VCaP (cell line): ENCODE data around the gene CACNA1I.

Experiments used
- H3K27ac ChIP-seq: fragments of 450-650 bp; 2 replicates; pipeline ENCODE4 v1.5.1; 2017
- TF ChIP-seq, protein P1 (sequence below): fragments of 450-650 bp; conservative IDR thresholded peaks from 2 replicates; pipeline ENCODE4 v1.5.1; 2017; ENCODE audit warnings: mild to moderate bottlenecking, moderate library complexity

CACNA1I gene

GRCh38 chr22:39629851-39630250 lies 59.3 kb downstream of the CACNA1I start:
- no peak overlapping the region for H3K27ac ChIP-seq
- TF ChIP-seq, protein P1, sequence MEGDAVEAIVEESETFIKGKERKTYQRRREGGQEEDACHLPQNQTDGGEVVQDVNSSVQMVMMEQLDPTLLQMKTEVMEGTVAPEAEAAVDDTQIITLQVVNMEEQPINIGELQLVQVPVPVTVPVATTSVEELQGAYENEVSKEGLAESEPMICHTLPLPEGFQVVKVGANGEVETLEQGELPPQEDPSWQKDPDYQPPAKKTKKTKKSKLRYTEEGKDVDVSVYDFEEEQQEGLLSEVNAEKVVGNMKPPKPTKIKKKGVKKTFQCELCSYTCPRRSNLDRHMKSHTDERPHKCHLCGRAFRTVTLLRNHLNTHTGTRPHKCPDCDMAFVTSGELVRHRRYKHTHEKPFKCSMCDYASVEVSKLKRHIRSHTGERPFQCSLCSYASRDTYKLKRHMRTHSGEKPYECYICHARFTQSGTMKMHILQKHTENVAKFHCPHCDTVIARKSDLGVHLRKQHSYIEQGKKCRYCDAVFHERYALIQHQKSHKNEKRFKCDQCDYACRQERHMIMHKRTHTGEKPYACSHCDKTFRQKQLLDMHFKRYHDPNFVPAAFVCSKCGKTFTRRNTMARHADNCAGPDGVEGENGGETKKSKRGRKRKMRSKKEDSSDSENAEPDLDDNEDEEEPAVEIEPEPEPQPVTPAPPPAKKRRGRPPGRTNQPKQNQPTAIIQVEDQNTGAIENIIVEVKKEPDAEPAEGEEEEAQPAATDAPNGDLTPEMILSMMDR = no peak

DNA sequence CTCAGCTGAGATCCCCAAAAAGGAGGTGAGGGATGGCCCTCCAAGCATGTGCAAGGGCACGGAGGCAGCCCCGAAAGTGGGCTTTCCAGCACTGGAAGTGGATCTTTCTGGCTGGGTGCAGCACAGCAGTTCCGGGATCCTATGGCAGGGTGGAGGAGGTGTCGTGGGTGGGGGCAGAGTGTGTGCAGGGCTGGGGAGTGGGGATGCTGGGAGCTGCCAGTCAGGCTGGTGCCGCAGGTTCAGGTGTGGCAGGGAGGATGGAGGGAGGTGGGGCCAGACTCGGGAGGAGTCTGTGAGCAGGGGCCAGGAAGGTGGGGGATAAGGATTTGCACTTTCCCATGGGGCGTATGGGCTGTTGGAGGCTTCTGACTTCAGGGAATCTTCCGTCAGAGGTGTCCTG lies 60.2 kb downstream of the CACNA1I start:
- TF ChIP-seq, protein P1 = no peak

DNA sequence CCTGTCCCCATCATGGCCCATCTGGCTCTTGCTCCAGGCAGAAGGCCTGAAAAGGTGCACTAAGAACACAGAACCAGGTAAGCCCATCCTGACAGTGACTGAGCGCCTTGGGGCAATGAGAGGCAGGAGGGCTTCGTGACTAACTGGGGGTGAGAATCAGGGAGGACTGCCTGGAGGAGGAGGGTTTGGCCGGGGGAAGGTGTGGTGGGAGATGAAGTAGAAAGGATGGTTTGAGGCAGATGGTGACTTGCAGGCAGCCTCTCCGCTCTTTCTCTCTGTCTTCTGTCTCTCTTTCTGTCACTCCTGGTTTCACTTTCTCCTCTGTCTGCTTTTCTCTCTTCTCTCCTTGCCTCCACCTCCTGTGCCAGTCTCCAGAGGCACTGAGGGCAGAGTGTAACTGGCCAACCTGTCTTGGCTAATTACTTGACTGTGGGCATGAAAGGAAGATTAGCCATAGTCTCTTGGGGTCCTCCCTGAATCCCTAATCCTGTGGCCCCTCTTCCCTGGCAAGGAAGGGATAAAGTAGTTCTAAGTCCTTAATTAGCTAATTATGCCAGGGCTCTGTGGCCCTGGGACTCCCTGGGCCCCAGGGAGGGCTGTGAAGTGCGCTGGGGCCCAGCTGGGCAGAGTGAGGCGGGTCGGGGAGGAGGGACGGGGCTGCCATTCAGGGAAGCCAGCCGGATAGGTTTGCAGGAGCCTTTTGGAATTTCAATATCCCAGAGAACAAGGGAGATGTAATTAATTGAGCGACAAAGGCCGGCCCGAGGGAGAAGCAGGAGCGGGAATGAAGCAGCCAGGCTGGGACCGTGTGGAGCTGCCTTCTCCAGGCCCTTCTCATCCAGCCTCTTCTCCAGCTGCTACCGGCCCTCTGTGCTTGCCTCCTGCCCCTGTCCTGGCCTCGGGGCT lies 61.1 kb downstream of the CACNA1I start:
- TF ChIP-seq, protein P1 = no peak
- H3K27ac ChIP-seq = no peak overlapping the region

More for the DNA sequence above, 60.2 kb downstream of the CACNA1I start:
- no peak overlapping the region for H3K27ac ChIP-seq

DNA sequence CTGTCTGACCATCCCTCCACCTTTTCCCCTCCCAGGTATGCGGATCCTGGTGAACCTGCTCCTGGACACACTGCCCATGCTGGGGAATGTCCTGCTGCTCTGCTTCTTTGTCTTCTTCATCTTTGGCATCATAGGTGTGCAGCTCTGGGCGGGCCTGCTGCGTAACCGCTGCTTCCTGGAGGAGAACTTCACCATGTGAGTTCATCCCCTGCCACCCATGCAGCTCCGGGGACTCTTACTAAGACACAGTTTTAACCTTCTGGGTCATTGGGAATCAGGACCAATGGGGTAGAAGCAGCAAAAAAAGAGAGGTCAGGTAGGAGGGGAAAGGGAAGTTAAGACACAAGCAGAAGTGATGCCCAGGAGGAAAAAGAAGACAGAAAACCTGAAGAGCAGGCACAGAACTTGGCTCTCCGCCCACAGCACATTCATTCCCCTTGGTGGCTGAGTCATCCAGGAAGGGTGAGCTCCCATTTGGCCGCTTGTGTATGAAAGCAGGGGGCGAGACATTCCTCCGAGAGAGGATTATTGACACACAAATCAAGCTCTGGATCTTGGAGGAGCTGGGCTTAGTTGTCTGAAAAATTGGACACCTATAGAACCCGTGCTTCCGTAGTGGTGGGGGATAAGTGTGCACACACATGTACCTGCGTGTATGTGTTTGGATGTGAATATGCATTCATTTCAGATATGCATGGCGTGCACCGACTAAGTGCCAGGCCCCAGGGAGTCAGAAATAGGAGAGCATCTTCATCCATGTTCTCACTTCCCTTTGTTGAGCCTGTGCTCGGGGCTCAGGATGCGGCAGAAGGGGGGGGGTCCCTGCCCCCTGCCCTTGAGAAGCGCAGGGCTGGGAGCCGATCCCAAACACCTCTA lies 64.2 kb downstream of the CACNA1I start:
- TF ChIP-seq, protein P1 = no peak
- peak overlapping the region; percentile 13; the same call in 1 of the 2 replicates for H3K27ac ChIP-seq

DNA sequence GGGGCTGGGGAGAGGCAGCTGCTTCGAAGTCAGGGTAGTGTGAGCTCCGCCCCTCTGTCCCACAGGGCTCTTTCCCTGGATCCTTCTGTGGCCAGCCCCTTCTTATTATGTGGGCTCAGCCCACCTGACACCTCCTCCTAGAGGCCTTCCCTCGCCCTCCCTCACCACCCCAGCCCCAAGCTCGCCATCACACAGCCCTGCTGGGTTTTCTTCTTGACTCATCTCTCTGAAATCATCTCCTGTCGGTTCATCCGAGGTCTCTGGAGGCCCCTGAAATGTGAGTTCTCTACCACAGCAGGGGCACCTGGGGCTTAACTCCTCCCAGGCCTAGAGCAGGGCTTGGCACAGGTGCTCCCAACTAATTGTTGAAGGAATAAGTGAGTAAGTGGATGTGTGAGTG lies 65.2 kb downstream of the CACNA1I start:
- TF ChIP-seq, protein P1 = no peak
- H3K27ac ChIP-seq = no peak overlapping the region

- no peak overlapping the region for H3K27ac ChIP-seq
- TF ChIP-seq, protein P1 = no peak
These were observed 68.4 kb downstream of the CACNA1I start for GRCh38 chr22:39638958-39639357.

- no peak overlapping the region for H3K27ac ChIP-seq
- TF ChIP-seq, protein P1 = no peak
These were observed 71.2 kb downstream of the CACNA1I start for GRCh38 chr22:39641660-39642310.
